Anterior cingulate cortex (tissue), 58 donors: ENCODE results near the gene PDCL3.

ENCODE experiments used
- DNase-seq, 58 donors: peaks; one replicate each; lab custom pipeline; 2025; lab: John Stamatoyannopoulos, UW

Gene PDCL3

GRCh38 chr2:100556746-100557145 is 6.0 kb upstream of the PDCL3 start:
- no peak for DNase-seq

- no peak for DNase-seq
These were observed 2.5 kb upstream of the PDCL3 start for GRCh38 chr2:100560216-100560830.

DNA sequence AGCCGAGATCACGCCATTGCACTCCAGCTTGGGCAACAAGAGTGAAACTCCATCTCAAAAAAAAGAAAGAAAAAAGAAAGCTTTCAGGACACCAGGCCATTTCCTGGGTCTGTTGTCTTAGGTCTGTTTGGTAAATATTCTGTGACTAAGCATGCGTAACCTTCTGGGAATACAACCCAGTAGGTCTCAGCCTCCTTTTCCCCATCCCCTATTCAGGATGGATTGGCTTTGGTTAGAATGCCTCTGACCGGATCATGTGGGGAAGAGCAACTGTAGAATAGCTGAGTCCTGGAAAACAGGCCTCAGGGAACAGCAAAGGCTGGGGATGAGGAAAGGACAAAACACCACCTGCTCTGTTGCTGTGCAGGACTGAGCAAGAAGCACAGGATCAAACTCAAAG is 1.6 kb upstream of the PDCL3 start:
- no peak for DNase-seq

GRCh38 chr2:100563407-100564247 is 834 bp downstream of the PDCL3 start:
- DNase-seq = peak in 1 of 58 donors; percentile 47

DNA sequence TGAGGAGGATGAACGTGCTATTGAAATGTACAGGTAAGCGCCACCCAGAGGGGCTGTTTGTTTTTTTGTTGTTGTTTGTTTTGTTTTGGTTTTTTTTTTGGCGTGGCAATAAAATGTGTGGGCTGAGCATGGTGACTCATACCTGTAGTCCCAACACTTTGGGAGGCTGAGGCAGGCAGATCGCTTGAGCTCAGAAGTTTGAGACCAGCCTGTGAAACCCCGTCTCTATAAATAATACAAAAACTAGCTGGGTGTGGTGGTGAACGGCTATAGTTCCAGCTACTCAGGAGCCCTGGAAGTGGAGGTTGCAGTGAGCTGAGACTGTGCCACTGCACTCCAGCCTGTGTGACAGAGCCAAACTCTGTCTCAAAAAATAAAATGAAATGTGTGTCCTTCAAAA is 6.2 kb downstream of the PDCL3 start:
- DNase-seq = no peak

DNA sequence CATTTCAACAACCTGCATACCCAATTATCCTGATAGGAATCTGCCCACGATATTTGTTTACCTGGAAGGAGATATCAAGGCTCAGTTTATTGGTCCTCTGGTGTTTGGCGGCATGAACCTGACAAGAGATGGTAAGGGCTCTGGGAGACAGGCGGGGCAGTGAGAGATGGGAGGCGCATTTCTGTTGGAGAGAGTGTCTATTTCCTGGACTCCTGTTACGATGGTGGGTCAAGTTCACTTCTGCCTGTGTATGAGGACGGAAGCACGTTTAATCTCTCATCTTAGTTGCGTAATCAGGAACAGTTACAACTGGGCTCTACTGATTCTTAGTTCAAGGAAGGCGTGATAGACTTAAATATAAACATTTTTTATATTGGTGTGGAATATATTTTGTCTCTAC is 8.9 kb downstream of the PDCL3 start:
- DNase-seq = no peak

DNA sequence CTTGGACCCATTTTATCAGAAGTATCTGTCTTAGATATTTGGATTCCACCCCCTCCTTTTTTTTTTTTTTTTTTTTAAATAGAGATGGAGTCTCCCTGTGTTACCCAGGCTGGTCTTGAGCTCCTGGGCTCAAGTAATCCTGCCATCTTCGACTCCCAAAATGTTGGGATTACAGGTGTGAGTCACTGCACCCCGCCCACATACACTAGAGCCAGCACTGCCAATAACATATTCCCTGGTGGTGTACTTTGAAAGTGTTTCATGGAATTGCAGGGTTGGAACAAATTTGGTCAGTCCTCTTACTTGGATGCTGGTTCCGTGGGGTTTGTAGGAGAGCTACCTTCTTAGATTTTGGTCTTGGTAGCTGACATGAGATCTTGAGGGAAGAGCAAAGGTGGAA is 15.0 kb downstream of the PDCL3 start:
- DNase-seq = peak in 2 of 58 donors; percentile 1 to 23

GRCh38 chr2:100580367-100581276 is 17.8 kb downstream of the PDCL3 start:
- peak in 5 of 58 donors; percentile 6 to 22 (median 15) for DNase-seq

DNA sequence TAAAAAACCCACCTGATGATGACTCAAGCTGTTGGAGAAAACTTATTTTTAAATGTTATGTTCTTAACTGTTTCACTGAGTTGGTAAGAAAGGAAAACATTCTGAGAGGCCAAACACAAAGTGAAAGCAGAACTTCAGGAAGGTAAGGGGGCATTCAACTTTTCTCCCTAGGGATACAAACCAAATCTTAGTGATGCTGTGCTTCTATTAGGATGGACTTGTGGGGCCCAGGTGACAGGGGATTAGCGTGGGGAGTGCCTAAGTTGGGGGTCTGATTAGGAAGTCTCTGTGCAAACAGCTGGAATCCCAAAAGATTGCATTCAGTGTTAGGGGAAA is 18.5 kb downstream of the PDCL3 start:
- no peak for DNase-seq

DNA sequence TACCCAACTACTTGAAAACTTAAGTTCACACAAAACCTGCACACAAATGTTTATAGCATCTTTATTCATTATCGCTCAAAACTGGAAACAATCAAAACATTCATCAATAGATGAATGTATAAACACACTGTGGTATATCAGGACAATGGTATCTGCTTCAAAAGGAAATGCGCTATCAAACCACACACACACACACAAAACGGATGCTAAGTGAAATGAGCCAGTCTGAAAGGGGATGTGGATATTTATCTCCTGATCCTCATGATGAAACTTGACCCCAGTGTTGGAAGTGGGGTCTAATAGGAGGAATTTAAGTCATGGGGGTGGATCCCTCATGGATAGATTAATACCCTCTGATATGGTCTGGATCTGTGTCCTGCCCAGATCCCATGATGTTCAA is 22.0 kb downstream of the PDCL3 start:
- no peak for DNase-seq

GRCh38 chr2:100588071-100588786 is 25.4 kb downstream of the PDCL3 start:
- no peak for DNase-seq

DNA sequence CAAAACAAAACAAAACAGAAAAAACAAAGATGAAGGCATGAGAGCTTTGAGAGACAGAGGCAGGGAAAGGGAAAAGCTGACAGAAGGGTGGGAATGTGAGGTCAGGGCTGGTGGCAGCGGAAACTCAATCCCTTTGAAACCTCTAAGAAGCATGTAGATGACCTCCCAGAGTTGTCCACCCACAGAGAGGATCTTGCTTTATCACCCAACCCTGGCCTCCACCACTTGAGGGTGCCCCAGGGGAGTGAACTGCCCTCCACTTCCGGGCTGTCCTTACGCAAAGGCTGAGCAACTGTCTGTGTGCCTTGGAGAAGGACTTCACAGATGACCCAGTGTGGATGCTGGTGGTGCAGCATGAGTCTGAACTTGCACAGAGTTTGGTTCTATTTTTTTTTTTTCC is 26.7 kb downstream of the PDCL3 start:
- no peak for DNase-seq

- DNase-seq = no peak
These were observed 29.4 kb downstream of the PDCL3 start for GRCh38 chr2:100592226-100592625.

DNA sequence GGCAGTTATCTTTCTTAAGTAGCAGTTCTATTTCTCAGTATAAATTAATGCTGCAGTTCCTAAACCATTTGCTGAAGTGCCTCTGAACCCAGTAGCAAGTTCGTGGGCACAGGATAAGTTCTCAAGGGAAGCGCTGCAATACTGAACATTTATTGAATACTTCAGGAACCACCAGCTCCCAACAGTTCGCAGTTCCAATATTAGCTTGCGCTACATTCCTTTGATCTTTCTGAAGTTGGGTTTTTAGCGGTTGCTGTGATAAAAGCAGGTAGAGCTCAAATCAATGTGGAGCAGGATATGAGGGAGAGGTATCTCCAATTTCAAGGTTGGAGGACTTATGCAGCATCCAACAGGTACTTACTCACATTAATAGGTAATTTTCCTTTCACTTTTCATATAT is 33.7 kb downstream of the PDCL3 start:
- DNase-seq = no peak

DNA sequence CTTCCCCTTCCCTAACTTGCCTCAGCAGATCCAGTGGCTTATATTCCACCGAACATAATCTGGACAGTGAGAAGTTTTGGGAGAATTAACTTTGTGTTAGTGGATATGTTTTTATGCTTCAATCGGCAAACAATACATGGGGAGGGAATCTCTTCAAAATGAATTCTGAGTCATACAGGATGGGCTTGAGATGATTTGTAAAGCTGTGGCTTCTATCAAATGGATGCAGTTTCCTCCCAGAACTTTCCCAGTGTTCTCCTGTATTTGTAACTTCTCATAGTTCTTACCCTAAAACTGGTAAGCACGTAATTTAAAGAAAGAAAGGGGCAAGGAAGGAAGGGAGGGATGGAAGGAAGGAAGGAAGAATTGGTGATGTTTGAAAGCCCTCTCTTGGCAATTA is 36.8 kb downstream of the PDCL3 start:
- DNase-seq = no peak

DNA sequence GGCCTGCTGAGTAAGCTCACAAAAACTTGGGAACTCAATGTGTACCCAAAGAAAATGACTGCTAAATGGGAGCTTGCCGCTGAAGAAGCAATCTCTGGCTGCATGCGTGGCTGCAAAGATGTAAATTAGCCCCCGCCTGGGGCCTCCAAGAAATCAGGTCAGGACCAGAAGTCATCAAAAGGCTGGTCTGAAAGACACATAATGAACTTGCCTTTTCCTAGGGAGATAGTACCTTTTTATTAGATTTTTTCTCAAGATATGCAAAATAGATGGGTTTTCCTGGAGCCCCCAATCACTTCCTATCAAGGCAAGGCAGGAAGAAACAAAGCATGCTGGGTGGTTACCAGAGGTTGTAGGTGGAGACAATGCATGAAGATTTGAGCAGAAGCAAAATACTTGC is 38.9 kb downstream of the PDCL3 start:
- no peak for DNase-seq

GRCh38 chr2:100603414-100603813 is 40.6 kb downstream of the PDCL3 start:
- no peak for DNase-seq

GRCh38 chr2:100603948-100604633 is 41.3 kb downstream of the PDCL3 start:
- DNase-seq = peak in 2 of 58 donors; percentile 24 to 29

GRCh38 chr2:100606332-100606725 is 43.5 kb downstream of the PDCL3 start:
- no peak for DNase-seq
